GM10266 (cell line): Measurements from ENCODE around the gene SASH1.

Experiments
- DNase-seq: peaks from one replicate; pipeline ENCODE4 v3.0.0; 2012; ENCODE audit errors: extremely low spot score
- CTCF ChIP-seq: IDR thresholded peaks from 2 replicates; pipeline ENCODE4 v1.5.1; 2012; ENCODE audit warnings: mild to moderate bottlenecking, low read depth; ENCODE audit not compliant: control insufficient read depth, insufficient read depth; ENCODE audit errors: missing control alignments

SASH1 gene

GRCh38 chr6:148316308-148316707 is 26.3 kb upstream of the SASH1 start:
- TF ChIP-seq CTCF: no peak
- DNase-seq: no peak

DNA sequence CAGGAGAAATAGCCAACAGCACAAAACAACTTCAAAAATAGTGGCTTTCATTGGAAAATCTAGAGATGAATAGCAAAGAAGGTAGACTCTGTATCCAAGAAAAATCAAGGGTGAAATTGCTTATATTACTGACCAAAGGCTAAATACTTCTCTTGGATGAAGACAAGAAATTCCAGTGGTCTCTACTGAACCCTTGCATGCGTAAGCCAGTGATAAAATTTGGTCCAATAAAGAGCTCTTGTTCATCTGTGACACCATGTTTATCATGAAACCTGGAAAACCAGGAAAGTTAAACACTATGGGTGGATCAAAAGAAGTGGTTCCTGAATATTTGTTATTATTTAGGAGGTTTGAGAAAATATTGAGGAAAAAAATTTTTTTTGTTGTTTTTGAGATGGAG is 25.6 kb upstream of the SASH1 start:
- no peak for TF ChIP-seq CTCF
- DNase-seq: no peak

DNA sequence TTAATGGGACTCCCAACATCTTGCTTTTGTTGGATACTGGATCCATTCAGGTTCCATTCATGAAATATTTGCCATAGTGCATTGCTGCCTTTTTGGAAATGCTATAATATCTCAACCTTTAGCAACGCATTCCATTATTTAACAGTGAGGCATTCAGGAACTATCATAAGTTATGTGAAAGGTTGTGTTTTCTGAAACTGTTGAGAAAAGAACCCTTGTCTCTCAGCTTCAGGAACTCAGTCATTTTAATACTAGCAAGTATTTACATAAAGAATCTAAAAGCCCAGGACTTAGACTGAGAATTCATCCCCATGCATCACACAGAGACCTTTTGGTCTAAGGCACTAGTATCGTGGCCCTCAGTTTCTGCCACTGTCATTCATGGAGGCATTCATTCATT is 24.9 kb upstream of the SASH1 start:
- TF ChIP-seq CTCF: no peak
- DNase-seq: no peak

- DNase-seq: no peak
- TF ChIP-seq CTCF: no peak
Measured at GRCh38 chr6:148322704-148323103, 19.9 kb upstream of the SASH1 start.

- TF ChIP-seq CTCF: no peak
- DNase-seq: no peak
Measured at GRCh38 chr6:148323344-148323743, 19.3 kb upstream of the SASH1 start.

DNA sequence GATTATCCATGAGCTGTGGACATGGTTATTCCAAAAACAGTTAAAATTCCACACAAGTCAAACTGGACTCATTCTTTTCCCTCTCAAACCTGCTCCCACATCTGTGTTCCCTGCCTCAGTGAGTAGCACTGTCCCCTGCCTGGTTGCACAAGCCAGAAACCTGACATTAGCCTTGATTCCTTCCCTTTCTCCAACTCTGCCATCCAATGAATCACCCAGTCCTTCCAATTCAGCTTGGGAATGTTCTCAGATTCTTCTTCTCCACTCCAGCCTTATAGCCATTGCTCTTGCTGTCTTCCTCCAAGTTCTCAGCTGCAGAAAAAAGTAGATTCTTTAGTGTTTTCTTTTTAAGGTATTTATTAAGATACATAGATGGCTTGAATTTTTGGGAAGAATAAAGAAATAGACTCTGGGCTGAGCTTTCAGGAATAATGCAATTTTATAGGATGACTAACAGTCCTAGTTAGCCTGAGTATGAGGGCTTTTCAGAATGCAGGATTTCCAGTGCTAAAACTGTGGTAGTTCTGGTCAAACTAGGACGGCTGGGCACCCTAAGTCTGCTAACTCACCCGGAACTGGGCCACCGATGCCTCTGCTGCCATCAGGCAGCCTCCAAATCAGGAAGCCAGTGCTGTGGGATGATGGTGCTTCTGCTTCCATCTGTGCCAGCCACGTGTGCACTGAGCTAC is 18.2 kb upstream of the SASH1 start:
- TF ChIP-seq CTCF: no peak
- no peak for DNase-seq

DNA sequence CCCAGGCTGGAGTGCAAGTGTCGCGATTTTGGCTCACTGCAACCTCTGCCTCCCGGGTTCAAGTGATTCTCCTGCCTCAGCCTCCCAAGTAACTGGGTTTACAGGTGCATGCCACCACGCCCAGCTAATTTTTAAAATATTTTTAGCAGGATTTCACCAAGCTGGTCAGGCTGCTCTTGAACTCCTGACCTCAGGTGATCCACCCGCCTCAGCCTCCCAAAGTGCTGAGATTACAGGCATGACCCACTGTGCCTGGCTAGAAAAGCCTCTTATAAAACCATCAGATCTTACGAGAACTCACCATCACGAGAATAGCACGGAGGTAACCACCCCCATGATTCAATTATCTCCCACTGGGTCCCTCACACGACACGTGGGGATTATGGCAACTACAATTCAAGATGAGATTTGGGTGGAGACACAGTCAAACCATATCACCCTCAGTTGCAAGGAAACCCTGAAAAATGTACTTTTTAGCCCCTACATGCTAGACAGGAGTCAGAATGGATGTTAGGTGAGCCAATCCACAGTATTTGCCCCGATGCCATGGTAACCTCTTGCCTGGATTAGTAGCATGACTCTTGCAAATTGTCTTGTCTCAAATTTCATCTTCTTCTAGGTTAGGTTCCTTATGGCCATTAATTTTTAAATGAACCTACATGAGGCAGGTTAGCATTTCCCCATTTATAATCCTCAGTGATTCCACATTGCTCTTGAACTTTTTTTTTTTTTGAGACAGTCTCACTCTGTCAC is 17.1 kb upstream of the SASH1 start:
- TF ChIP-seq CTCF: no peak
- no peak for DNase-seq
